ENCODE measurements around the gene LIG1. TPM values are rescaled to one million over a fixed set of nuclear protein-coding genes. Genes with fewer than 3 reads are reported as not detected.

The LIG1 gene
- total and polyA plus RNA-seq, 2 experiments from 2014 or later, result 9.3 to 14.5 TPM

DNA sequence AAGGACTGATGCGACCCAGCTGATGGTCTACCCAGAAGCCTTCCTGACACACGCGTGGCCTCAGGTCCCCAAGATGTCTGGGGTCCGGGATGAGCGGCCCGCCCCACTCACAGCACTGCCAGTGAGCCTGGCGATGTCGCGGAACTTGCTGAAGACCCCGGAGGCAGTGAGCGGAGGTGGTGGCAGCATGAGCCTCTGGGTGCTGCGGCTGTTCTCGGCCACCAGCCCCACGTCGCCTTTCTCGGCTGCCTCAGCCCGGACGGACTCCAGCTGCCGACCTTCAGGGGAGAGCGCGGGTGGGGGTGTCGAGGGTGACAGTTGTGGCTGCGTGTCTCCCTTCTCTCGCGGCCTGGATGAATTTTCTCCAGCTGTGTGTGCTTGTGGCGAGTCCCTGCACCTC, 32.7 kb downstream of the LIG1 start:
- no peak for TF ChIP-seq EZH2 (IDR thresholded peaks at IDR 0.05; ENCODE audit: insufficient read depth, poor library complexity, severe bottlenecking)
- no peak for TF ChIP-seq EZH2phosphoT487 (IDR thresholded peaks at IDR 0.05; ENCODE audit: insufficient read depth, low read depth)
- H3K36me3 ChIP-seq (ENCODE audit: low read depth), result no peaks in the 10 kb centered on the region
- no peaks in the 10 kb centered on the region for H3K79me2 ChIP-seq (ENCODE audit: insufficient read depth)
- no peaks in the 10 kb centered on the region for H4K20me1 ChIP-seq (ENCODE audit: insufficient read depth)
- H3K4me1 ChIP-seq (ENCODE audit: insufficient read depth), result no peaks in the 10 kb centered on the region
- no peaks in the 10 kb centered on the region for H3F3A ChIP-seq (ENCODE audit: insufficient read depth)
- H3K9me2 ChIP-seq (ENCODE audit: insufficient read depth), result no peaks in the 10 kb centered on the region
- no peak overlapping the region for H2AFZ ChIP-seq
- no peaks in the 10 kb centered on the region for H3K9me3 ChIP-seq (ENCODE audit: low read depth)
- DNase-seq, result no peak
- H3K4me2 ChIP-seq (ENCODE audit: unreplicated experiment), result no peak overlapping the region
- 97 to 99% methylated on average over 26 of the region's 26 CpGs for WGBS, 2 experiments (ENCODE audit: low coverage in 1 of 2, low lambda C conversion rate in 2 of 2, missing lambda C conversion rate in 2 of 2)
- H3K27me3 ChIP-seq (replicated peaks; ENCODE audit: insufficient read depth), result no peaks in the 10 kb centered on the region
- H3K27ac ChIP-seq, result no peak overlapping the region
- H3K4me3 ChIP-seq, result no peak overlapping the region
- in situ Hi-C loops (cut with MboI), result no loop called here
- no peak overlapping the region for H3K9ac ChIP-seq

GRCh38 chr19:48136547-48136946, 33.6 kb downstream of the LIG1 start:
- H3F3A ChIP-seq (ENCODE audit: insufficient read depth), result no peaks in the 10 kb centered on the region
- no peak overlapping the region for H3K9ac ChIP-seq
- TF ChIP-seq EZH2phosphoT487 (IDR thresholded peaks at IDR 0.05; ENCODE audit: insufficient read depth, low read depth) (no peak), EZH2 (IDR thresholded peaks at IDR 0.05; ENCODE audit: insufficient read depth, poor library complexity, severe bottlenecking) (no peak)
- H4K20me1 ChIP-seq (ENCODE audit: insufficient read depth), result no peaks in the 10 kb centered on the region
- no peak overlapping the region for H3K4me3 ChIP-seq
- no peak overlapping the region for H2AFZ ChIP-seq
- H3K9me2 ChIP-seq (ENCODE audit: insufficient read depth), result no peaks in the 10 kb centered on the region
- H3K27me3 ChIP-seq (replicated peaks; ENCODE audit: insufficient read depth), result no peaks in the 10 kb centered on the region
- no peaks in the 10 kb centered on the region for H3K4me1 ChIP-seq (ENCODE audit: insufficient read depth)
- H3K36me3 ChIP-seq (ENCODE audit: low read depth), result no peaks in the 10 kb centered on the region
- H3K4me2 ChIP-seq (ENCODE audit: unreplicated experiment), result no peak overlapping the region
- 100% methylated on average over 1 to 4 of the region's 4 CpGs for WGBS, 2 experiments (ENCODE audit: low coverage in 1 of 2, low lambda C conversion rate in 2 of 2, missing lambda C conversion rate in 2 of 2)
- H3K79me2 ChIP-seq (ENCODE audit: insufficient read depth), result no peaks in the 10 kb centered on the region
- no peaks in the 10 kb centered on the region for H3K9me3 ChIP-seq (ENCODE audit: low read depth)
- no peak overlapping the region for H3K27ac ChIP-seq
- no peak for DNase-seq
- in situ Hi-C loops (cut with MboI), result no loop called here

DNA sequence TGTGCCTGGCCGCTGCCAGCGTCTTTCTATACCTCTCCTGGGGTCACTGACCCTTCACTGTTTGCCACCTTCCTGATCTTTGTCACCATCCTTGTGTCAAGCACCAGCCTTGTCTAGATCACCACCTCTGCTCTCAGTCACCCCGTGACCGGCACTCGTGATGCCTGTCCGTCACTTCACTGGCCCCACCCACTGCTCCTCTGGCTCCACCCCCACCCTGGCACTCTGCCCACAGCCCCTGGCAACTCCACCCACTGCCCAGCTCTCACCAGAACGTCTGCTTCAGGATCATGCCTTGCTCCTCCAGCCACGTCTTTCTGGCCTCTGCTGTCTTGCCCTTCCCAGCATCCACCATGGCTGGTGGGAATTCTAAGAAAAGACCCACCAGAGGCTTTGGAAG, 34.7 kb downstream of the LIG1 start:
- Histone ChIP-seq H3F3A (ENCODE audit: insufficient read depth) (no peaks in the 10 kb centered on the region), H3K4me2 (ENCODE audit: unreplicated experiment) (no peak overlapping the region), H3K4me1 (ENCODE audit: insufficient read depth) (no peaks in the 10 kb centered on the region), H3K9me3 (ENCODE audit: low read depth) (no peaks in the 10 kb centered on the region), H3K9ac (no peak overlapping the region), H3K4me3 (no peak overlapping the region), H2AFZ (no peak overlapping the region), H3K9me2 (ENCODE audit: insufficient read depth) (no peaks in the 10 kb centered on the region), H3K27me3 (replicated peaks; ENCODE audit: insufficient read depth) (no peaks in the 10 kb centered on the region), H4K20me1 (ENCODE audit: insufficient read depth) (no peaks in the 10 kb centered on the region), H3K36me3 (ENCODE audit: low read depth) (no peaks in the 10 kb centered on the region), H3K27ac (no peak overlapping the region), H3K79me2 (ENCODE audit: insufficient read depth) (no peaks in the 10 kb centered on the region)
- TF ChIP-seq EZH2phosphoT487 (IDR thresholded peaks at IDR 0.05; ENCODE audit: insufficient read depth, low read depth), result no peak
- TF ChIP-seq EZH2 (IDR thresholded peaks at IDR 0.05; ENCODE audit: insufficient read depth, poor library complexity, severe bottlenecking), result no peak
- 71 to 75% methylated on average over 8 of the region's 8 CpGs for WGBS, 2 experiments (ENCODE audit: low coverage in 1 of 2, low lambda C conversion rate in 2 of 2, missing lambda C conversion rate in 2 of 2)
- in situ Hi-C loops (cut with MboI), result no loop called here
- DNase-seq, result peak; percentile 14

- TF ChIP-seq EZH2phosphoT487 (IDR thresholded peaks at IDR 0.05; ENCODE audit: insufficient read depth, low read depth) (no peak), EZH2 (IDR thresholded peaks at IDR 0.05; ENCODE audit: insufficient read depth, poor library complexity, severe bottlenecking) (no peak)
- Histone ChIP-seq H4K20me1 (ENCODE audit: insufficient read depth) (no peaks in the 10 kb centered on the region), H3K9ac (no peak overlapping the region), H3K79me2 (ENCODE audit: insufficient read depth) (no peaks in the 10 kb centered on the region), H3K36me3 (ENCODE audit: low read depth) (no peaks in the 10 kb centered on the region), H3F3A (ENCODE audit: insufficient read depth) (no peaks in the 10 kb centered on the region), H3K27me3 (replicated peaks; ENCODE audit: insufficient read depth) (no peaks in the 10 kb centered on the region), H3K4me1 (ENCODE audit: insufficient read depth) (no peaks in the 10 kb centered on the region), H2AFZ (no peak overlapping the region), H3K9me2 (ENCODE audit: insufficient read depth) (no peaks in the 10 kb centered on the region), H3K27ac (no peak overlapping the region), H3K9me3 (ENCODE audit: low read depth) (no peaks in the 10 kb centered on the region), H3K4me3 (no peak overlapping the region), H3K4me2 (ENCODE audit: unreplicated experiment) (no peak overlapping the region)
- in situ Hi-C loops (cut with MboI), result no loop called here
- DNase-seq, result no peak
- WGBS, 2 experiments (ENCODE audit: low coverage in 1 of 2, low lambda C conversion rate in 2 of 2, missing lambda C conversion rate in 2 of 2), result 95 to 100% methylated on average over 6 of the region's 6 CpGs
Observed at GRCh38 chr19:48133094-48133493, 37.0 kb downstream of the LIG1 start.

DNA sequence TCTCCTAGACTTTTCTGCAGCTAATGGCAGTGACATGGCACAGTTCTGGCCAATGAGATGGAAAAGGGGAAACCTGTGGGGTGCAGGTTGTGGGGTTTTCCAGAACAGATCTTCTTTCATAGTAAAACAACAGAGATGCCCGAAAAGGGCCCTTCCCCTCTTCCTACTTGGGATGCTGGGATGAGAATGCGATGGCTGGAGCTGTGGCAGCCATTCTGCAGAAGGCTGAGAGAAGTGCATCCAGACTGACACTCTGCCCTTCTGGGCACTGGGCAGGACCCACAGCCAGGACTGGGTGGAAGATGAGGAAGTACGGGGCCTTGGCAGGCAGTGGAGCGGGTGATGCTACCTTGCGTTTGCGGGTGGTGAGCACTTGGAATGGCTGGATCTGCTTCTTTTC, 42.6 kb downstream of the LIG1 start:
- Histone ChIP-seq H4K20me1 (ENCODE audit: insufficient read depth) (no peaks in the 10 kb centered on the region), H3K79me2 (ENCODE audit: insufficient read depth) (no peaks in the 10 kb centered on the region), H3K9me2 (ENCODE audit: insufficient read depth) (no peaks in the 10 kb centered on the region), H3K36me3 (ENCODE audit: low read depth) (no peaks in the 10 kb centered on the region), H2AFZ (no peak overlapping the region), H3F3A (ENCODE audit: insufficient read depth) (0 out of 2 replicates have a peak, but pooled peaks cover 9% of the 10 kb centered on the region), H3K9ac (no peak overlapping the region), H3K4me2 (ENCODE audit: unreplicated experiment) (no peak overlapping the region), H3K4me1 (ENCODE audit: insufficient read depth) (peaks cover 10% of the 10 kb centered on the region), H3K27me3 (replicated peaks; ENCODE audit: insufficient read depth) (no peaks in the 10 kb centered on the region), H3K27ac (no peak overlapping the region), H3K4me3 (no peak overlapping the region), H3K9me3 (ENCODE audit: low read depth) (no peaks in the 10 kb centered on the region)
- WGBS, 2 experiments (ENCODE audit: low coverage in 1 of 2, low lambda C conversion rate in 2 of 2, missing lambda C conversion rate in 2 of 2), result 93 to 99% methylated on average over 6 of the region's 6 CpGs
- TF ChIP-seq EZH2phosphoT487 (IDR thresholded peaks at IDR 0.05; ENCODE audit: insufficient read depth, low read depth) (no peak), EZH2 (IDR thresholded peaks at IDR 0.05; ENCODE audit: insufficient read depth, poor library complexity, severe bottlenecking) (no peak)
- no peak for DNase-seq
- in situ Hi-C loops (cut with MboI), result no loop called here
